ENCODE measurements around the gene ITPK1. TPM values are rescaled to one million over a fixed set of nuclear protein-coding genes. Genes with fewer than 3 reads are reported as not detected.

ITPK1 gene
- total RNA-seq, 2 donors from 2014 or later: 53.4 to 61.8 TPM

GRCh38 chr14:93094121-93094918, 21.4 kb downstream of the ITPK1 start:
- H3K9me3 Mint-ChIP-seq: no peaks in the 10 kb centered on the region
- H3K4me3 Mint-ChIP-seq: no peak overlapping the region
- peaks cover 11% of the 10 kb centered on the region for H3K4me1 Mint-ChIP-seq (ENCODE audit: low read depth)
- no peak for DNase-seq
- no peak overlapping the region for H3K27ac Mint-ChIP-seq
- no peak for ATAC-seq (replicated peaks in 1 of 2)
- H3K36me3 Mint-ChIP-seq (ENCODE audit: insufficient read depth in 2 of 2): no peaks in the 10 kb centered on the region
- H3K27me3 Mint-ChIP-seq (ENCODE audit: low read depth): no peaks in the 10 kb centered on the region

- DNase-seq (no peak), ATAC-seq (replicated peaks in 1 of 2) (no peak)
- Mint-ChIP-seq H3K27ac (no peak overlapping the region), H3K27me3 (ENCODE audit: low read depth) (no peaks in the 10 kb centered on the region), H3K4me3 (no peak overlapping the region), H3K4me1 (ENCODE audit: low read depth) (peaks cover 11% of the 10 kb centered on the region), H3K9me3 (no peaks in the 10 kb centered on the region), H3K36me3 (ENCODE audit: insufficient read depth in 2 of 2) (no peaks in the 10 kb centered on the region)
These were observed 22.8 kb downstream of the ITPK1 start for GRCh38 chr14:93092606-93093556.

- Mint-ChIP-seq H3K27me3 (ENCODE audit: low read depth) (no peaks in the 10 kb centered on the region), H3K4me1 (ENCODE audit: low read depth) (peaks cover 18% of the 10 kb centered on the region), H3K27ac (no peak overlapping the region)
These were observed 24.1 kb downstream of the ITPK1 start for GRCh38 chr14:93091666-93092065.

GRCh38 chr14:93090826-93091555, 24.7 kb downstream of the ITPK1 start:
- Mint-ChIP-seq H3K27me3 (ENCODE audit: low read depth) (no peaks in the 10 kb centered on the region), H3K27ac (no peak overlapping the region), H3K4me1 (ENCODE audit: low read depth) (peaks cover 20% of the 10 kb centered on the region), H3K36me3 (ENCODE audit: insufficient read depth in 2 of 2) (no peaks in the 10 kb centered on the region), H3K9me3 (peaks cover 0 to 2% of the 10 kb centered on the region in 2 donors), H3K4me3 (no peak overlapping the region)
- DNase-seq (no peak), ATAC-seq (replicated peaks in 1 of 2) (no peak)

More at GRCh38 chr14:93091666-93092065, 24.1 kb downstream of the ITPK1 start:
- DNase-seq (no peak), ATAC-seq (replicated peaks in 1 of 2) (no peak)
- Mint-ChIP-seq H3K4me3 (no peak overlapping the region), H3K36me3 (ENCODE audit: insufficient read depth in 2 of 2) (no peaks in the 10 kb centered on the region), H3K9me3 (peaks cover 0 to 2% of the 10 kb centered on the region in 2 donors)

- Mint-ChIP-seq H3K36me3 (ENCODE audit: insufficient read depth in 2 of 2) (no peaks in the 10 kb centered on the region), H3K4me3 (no peak overlapping the region), H3K4me1 (ENCODE audit: low read depth) (peaks cover 16% of the 10 kb centered on the region), H3K27me3 (ENCODE audit: low read depth) (no peaks in the 10 kb centered on the region), H3K27ac (no peak overlapping the region), H3K9me3 (peaks cover 0 to 2% of the 10 kb centered on the region in 2 donors)
- no peak for DNase-seq
- no peak for ATAC-seq (replicated peaks in 1 of 2)
These were observed 26.0 kb downstream of the ITPK1 start for GRCh38 chr14:93089521-93090269.

GRCh38 chr14:93086441-93087055, 29.2 kb downstream of the ITPK1 start:
- no peaks in the 10 kb centered on the region for H3K27me3 Mint-ChIP-seq (ENCODE audit: low read depth)
- H3K4me3 Mint-ChIP-seq: peak overlapping the region; percentile 21 to 33
- H3K36me3 Mint-ChIP-seq (ENCODE audit: insufficient read depth in 2 of 2): no peaks in the 10 kb centered on the region
- H3K9me3 Mint-ChIP-seq: peaks cover 0 to 2% of the 10 kb centered on the region in 2 donors
- peak overlapping the region; percentile 79 for H3K27ac Mint-ChIP-seq
- peak; percentile 31 to 37 for DNase-seq
- ATAC-seq (replicated peaks in 1 of 2): peak; percentile 59 to 76
- H3K4me1 Mint-ChIP-seq (ENCODE audit: low read depth): peaks cover 30% of the 10 kb centered on the region

- no peak overlapping the region for H3K27ac Mint-ChIP-seq
- peak overlapping the region in 1 of 2 donors; percentile 21 for H3K4me3 Mint-ChIP-seq
- DNase-seq: no peak
- no peak for ATAC-seq (replicated peaks in 1 of 2)
- peaks cover 34% of the 10 kb centered on the region for H3K4me1 Mint-ChIP-seq (ENCODE audit: low read depth)
- peaks cover 0 to 2% of the 10 kb centered on the region in 2 donors for H3K9me3 Mint-ChIP-seq
- no peaks in the 10 kb centered on the region for H3K36me3 Mint-ChIP-seq (ENCODE audit: insufficient read depth in 2 of 2)
- no peaks in the 10 kb centered on the region for H3K27me3 Mint-ChIP-seq (ENCODE audit: low read depth)
These were observed 29.8 kb downstream of the ITPK1 start for GRCh38 chr14:93085911-93086310.

- H3K27me3 Mint-ChIP-seq (ENCODE audit: low read depth): no peaks in the 10 kb centered on the region
- DNase-seq (no peak), ATAC-seq (replicated peaks in 1 of 2) (no peak)
- H3K9me3 Mint-ChIP-seq: peaks cover 0 to 2% of the 10 kb centered on the region in 2 donors
- H3K4me3 Mint-ChIP-seq: no peak overlapping the region
- H3K27ac Mint-ChIP-seq: peak overlapping the region; percentile 54
- H3K36me3 Mint-ChIP-seq (ENCODE audit: insufficient read depth in 2 of 2): no peaks in the 10 kb centered on the region
- H3K4me1 Mint-ChIP-seq (ENCODE audit: low read depth): peaks cover 34% of the 10 kb centered on the region
These were observed 30.6 kb downstream of the ITPK1 start for GRCh38 chr14:93084866-93085857.

- H3K27ac Mint-ChIP-seq: no peak overlapping the region
- H3K27me3 Mint-ChIP-seq (ENCODE audit: low read depth): no peaks in the 10 kb centered on the region
- ATAC-seq (replicated peaks in 1 of 2): no peak
- H3K4me3 Mint-ChIP-seq: no peak overlapping the region
- peaks cover 0 to 2% of the 10 kb centered on the region in 2 donors for H3K9me3 Mint-ChIP-seq
- H3K4me1 Mint-ChIP-seq (ENCODE audit: low read depth): peaks cover 34% of the 10 kb centered on the region
- no peak for DNase-seq
- no peaks in the 10 kb centered on the region for H3K36me3 Mint-ChIP-seq (ENCODE audit: insufficient read depth in 2 of 2)
These were observed 31.3 kb downstream of the ITPK1 start for GRCh38 chr14:93084402-93084801.

GRCh38 chr14:93083917-93084316, 31.8 kb downstream of the ITPK1 start:
- Mint-ChIP-seq H3K4me3 (no peak overlapping the region), H3K27ac (no peak overlapping the region), H3K27me3 (ENCODE audit: low read depth) (no peaks in the 10 kb centered on the region), H3K4me1 (ENCODE audit: low read depth) (peaks cover 38% of the 10 kb centered on the region), H3K36me3 (ENCODE audit: insufficient read depth in 2 of 2) (no peaks in the 10 kb centered on the region), H3K9me3 (peaks cover 0 to 2% of the 10 kb centered on the region in 2 donors)
- ATAC-seq (replicated peaks in 1 of 2) (no peak), DNase-seq (no peak)

- H3K9me3 Mint-ChIP-seq: peaks cover 0 to 2% of the 10 kb centered on the region in 2 donors
- peaks cover 40% of the 10 kb centered on the region for H3K4me1 Mint-ChIP-seq (ENCODE audit: low read depth)
- H3K27me3 Mint-ChIP-seq (ENCODE audit: low read depth): no peaks in the 10 kb centered on the region
- peak in 1 of 2 donors; percentile 3 for ATAC-seq (replicated peaks in 1 of 2)
- H3K4me3 Mint-ChIP-seq: peak overlapping the region in 1 of 2 donors; percentile 7
- no peak for DNase-seq
- no peak overlapping the region for H3K27ac Mint-ChIP-seq
- no peaks in the 10 kb centered on the region for H3K36me3 Mint-ChIP-seq (ENCODE audit: insufficient read depth in 2 of 2)
These were observed 33.1 kb downstream of the ITPK1 start for GRCh38 chr14:93082576-93083001.

All from activated T-cell treated with anti-CD3 and anti-CD28 coated beads, Interleukin-2, amount 50 U/mL, for 72 hours (primary cell).